IMR-90 (cell line): ENCODE measurements around the gene MYO7B. TPM values are rescaled to one million over a fixed set of nuclear protein-coding genes. Genes with fewer than 3 reads are reported as not detected.

Experiments used
- ATAC-seq: fragments of 200-7000 bp; cut with Tn5 transposase; 2 replicates; pipeline ENCODE4 v1.9.1; 2020; ENCODE audit warnings: low read depth, mild to moderate bottlenecking, moderate library complexity
- BruUV-seq: library from RNA; stranded (reverse); fragments of 400-500 nt; replicated peaks from 2 replicates; lab custom pipeline; 2021; lab: Mats Ljungman, UMichigan
- CTCF ChIA-PET: fragments of 300-600 bp; formaldehyde crosslinking; extraction: SDS; loops from one replicate; lab custom pipeline; 2021; ENCODE audit warnings: antibody characterized with exemption; lab: Yijun Ruan, JAX
- POLR2A ChIA-PET: fragments of 300-600 bp; sonication (Branson Sonifier 250); formaldehyde crosslinking; loops from one replicate; lab custom pipeline; 2022; ENCODE audit warnings: antibody characterized with exemption; ENCODE audit not compliant: unreplicated experiment; lab: Charles Lee
- DNase-seq: peaks from one replicate; pipeline ENCODE4 v3.0.0; 2013
- H2AFZ ChIP-seq: replicated peaks from 2 replicates; pipeline ENCODE3; 2013; ENCODE audit warnings: low read length, mild to moderate bottlenecking; ENCODE audit not compliant: poor library complexity
- H2AK5ac ChIP-seq: 2 replicates; pipeline ENCODE4 v1.6.1; 2013; ENCODE audit warnings: low read depth, low read length, inconsistent platforms
- H2AK9ac ChIP-seq: replicated peaks from 2 replicates; pipeline ENCODE3; 2013; ENCODE audit warnings: mild to moderate bottlenecking, low read depth, low read length, moderate library complexity; ENCODE audit not compliant: poor library complexity
- H2BK120ac ChIP-seq: 2 replicates; pipeline ENCODE4 v1.6.1; 2013; ENCODE audit warnings: low read depth, low read length, inconsistent platforms
- H2BK15ac ChIP-seq: 3 replicates; pipeline ENCODE4 v1.6.1; 2013; ENCODE audit warnings: low read depth, low read length, inconsistent platforms
- H2BK20ac ChIP-seq: 2 replicates; pipeline ENCODE4 v1.6.1; 2013; ENCODE audit warnings: low read depth, mild to moderate bottlenecking, inconsistent platforms, low read length, moderate library complexity
- H2BK5ac ChIP-seq: 2 replicates; pipeline ENCODE4 v1.6.1; 2013; ENCODE audit warnings: mild to moderate bottlenecking, low read depth, low read length, inconsistent platforms; ENCODE audit not compliant: poor library complexity, severe bottlenecking
- H3K14ac ChIP-seq: replicated peaks from 2 replicates; pipeline ENCODE4 v1.6.1; 2013; ENCODE audit warnings: low read depth, low read length, inconsistent platforms
- H3K18ac ChIP-seq: 2 replicates; pipeline ENCODE4 v1.6.1; 2013; ENCODE audit warnings: low read depth, low read length, control low read depth
- H3K23ac ChIP-seq: 2 replicates; pipeline ENCODE4 v1.6.1; 2013; ENCODE audit warnings: low read depth, low read length, inconsistent platforms
- H3K27ac ChIP-seq: 2 replicates; pipeline ENCODE4 v1.5.1; 2013; ENCODE audit warnings: mild to moderate bottlenecking, control low read depth, low read length; ENCODE audit not compliant: insufficient read depth
- H3K27me3 ChIP-seq: 2 replicates; pipeline ENCODE4 v1.6.1; 2013; ENCODE audit warnings: low read length; ENCODE audit not compliant: control insufficient read depth, insufficient read depth
- H3K36me3 ChIP-seq: 2 replicates; pipeline ENCODE4 v1.6.1; 2013; ENCODE audit warnings: low read length, mixed read lengths; ENCODE audit not compliant: control insufficient read depth, insufficient read depth
- H3K4ac ChIP-seq: 2 replicates; pipeline ENCODE4 v1.6.1; 2013; ENCODE audit warnings: low read depth, low read length, inconsistent platforms
- H3K4me1 ChIP-seq: 2 replicates; pipeline ENCODE4 v1.6.1; 2013; ENCODE audit warnings: low read length, mixed read lengths; ENCODE audit not compliant: control insufficient read depth, insufficient read depth
- H3K4me2 ChIP-seq: 2 replicates; pipeline ENCODE4 v1.6.1; 2013; ENCODE audit warnings: low read depth, mild to moderate bottlenecking, control low read depth, low read length, moderate library complexity
- H3K4me3 ChIP-seq: 2 replicates; pipeline ENCODE4 v1.5.1; 2013; ENCODE audit warnings: low read depth, mild to moderate bottlenecking, control low read depth, low read length, moderate library complexity; ENCODE audit not compliant: insufficient read depth
- H3K56ac ChIP-seq: 2 replicates; pipeline ENCODE4 v1.6.1; 2013; ENCODE audit warnings: low read length, inconsistent platforms; ENCODE audit not compliant: insufficient read depth; ENCODE audit errors: extremely low read depth
- H3K79me1 ChIP-seq, 2 experiments: 2 replicates each; pipeline ENCODE4 v1.6.1; 2013; ENCODE audit warnings: low read length in 2 of 2, inconsistent platforms in 1 of 2, low read depth in 1 of 2
- H3K9ac ChIP-seq: 2 replicates; pipeline ENCODE4 v1.6.1; 2013; ENCODE audit warnings: low read depth, low read length, control low read depth
- H3K9me1 ChIP-seq: 2 replicates; pipeline ENCODE4 v1.6.1; 2013; ENCODE audit warnings: low read length, inconsistent platforms; ENCODE audit not compliant: insufficient read depth
- H3K9me3 ChIP-seq: 2 replicates; pipeline ENCODE4 v1.6.1; 2013; ENCODE audit warnings: low read length; ENCODE audit not compliant: control insufficient read depth, insufficient read depth
- H4K20me1 ChIP-seq: 2 replicates; pipeline ENCODE4 v1.6.1; 2013; ENCODE audit warnings: low read length, inconsistent platforms; ENCODE audit not compliant: insufficient read depth
- H4K5ac ChIP-seq: 2 replicates; pipeline ENCODE4 v1.6.1; 2013; ENCODE audit warnings: mild to moderate bottlenecking, low read depth, low read length, control low read depth
- H4K8ac ChIP-seq, 2 experiments: 2 replicates each; pipeline ENCODE4 v1.6.1; 2013; ENCODE audit warnings: low read depth in 2 of 2, low read length in 2 of 2, control low read depth in 1 of 2, inconsistent platforms in 1 of 2
- H4K91ac ChIP-seq: 2 replicates; pipeline ENCODE4 v1.6.1; 2013; ENCODE audit warnings: low read depth, low read length, inconsistent platforms; ENCODE audit not compliant: insufficient read depth
- BHLHE40 ChIP-seq: fragments of 150-350 bp; IDR thresholded peaks from 2 replicates; pipeline ENCODE4 v1.6.1; 2016; ENCODE audit warnings: mild to moderate bottlenecking, low read depth, low read length
- CEBPB ChIP-seq: IDR thresholded peaks from 2 replicates; pipeline ENCODE4 v1.6.1; 2012; ENCODE audit warnings: low read depth, low read length, improper control_type of control experiment
- CHD1 ChIP-seq: IDR thresholded peaks from 2 replicates; pipeline ENCODE4 v1.6.1; 2012; ENCODE audit warnings: low read depth, low read length, improper control_type of control experiment
- CTCF ChIP-seq: conservative IDR thresholded peaks from 2 replicates; pipeline ENCODE4 v1.5.1; 2012; ENCODE audit warnings: mild to moderate bottlenecking, low read depth, low read length, improper control_type of control experiment
- FOS ChIP-seq: fragments of 150-350 bp; IDR thresholded peaks from 2 replicates; pipeline ENCODE4 v1.6.1; 2016; ENCODE audit warnings: low read depth, low read length
- MAFK ChIP-seq: IDR thresholded peaks from 2 replicates; pipeline ENCODE4 v1.6.1; 2012; ENCODE audit warnings: low read depth, low read length, improper control_type of control experiment
- MAZ ChIP-seq: IDR thresholded peaks from 2 replicates; pipeline ENCODE4 v1.6.1; 2012; ENCODE audit warnings: low read depth, mild to moderate bottlenecking, low read length, improper control_type of control experiment, moderate library complexity, borderline replicate concordance
- MXI1 ChIP-seq: IDR thresholded peaks from 2 replicates; pipeline ENCODE4 v1.6.1; 2012; ENCODE audit warnings: low read depth, mild to moderate bottlenecking, low read length, moderate library complexity, borderline replicate concordance
- NFE2L2 ChIP-seq: fragments of 150-350 bp; IDR thresholded peaks from 2 replicates; pipeline ENCODE4 v1.6.1; 2016; ENCODE audit warnings: low read depth, mild to moderate bottlenecking, low read length
- POLR2A ChIP-seq: IDR thresholded peaks from 2 replicates; pipeline ENCODE4 v1.6.1; 2012; ENCODE audit warnings: mild to moderate bottlenecking, low read depth, low read length
- RAD21 ChIP-seq: IDR thresholded peaks from 2 replicates; pipeline ENCODE4 v1.6.1; 2012; ENCODE audit warnings: low read length, improper control_type of control experiment
- RCOR1 ChIP-seq: IDR thresholded peaks from 2 replicates; pipeline ENCODE4 v1.6.1; 2012; ENCODE audit warnings: mild to moderate bottlenecking, low read length, improper control_type of control experiment; ENCODE audit not compliant: insufficient replicate concordance
- RFX5 ChIP-seq: IDR thresholded peaks from 2 replicates; pipeline ENCODE4 v1.8.0; 2012; ENCODE audit warnings: low read depth, mild to moderate bottlenecking, low read length, moderate library complexity
- SMC3 ChIP-seq: fragments of 150-350 bp; IDR thresholded peaks from 2 replicates; pipeline ENCODE4 v1.6.1; 2016; ENCODE audit warnings: low read depth, mild to moderate bottlenecking, antibody characterized with exemption, low read length, moderate library complexity
- USF2 ChIP-seq: fragments of 150-350 bp; IDR thresholded peaks from 2 replicates; pipeline ENCODE4 v1.6.1; 2017; ENCODE audit warnings: mild to moderate bottlenecking, antibody characterized with exemption, low read length, low read depth
- WGBS, 2 experiments: methylation state at CpG; one replicate each; pipeline versions ENCODE4 v1.1.5 to v1.1.7; 2013; ENCODE audit warnings: missing lambda C conversion rate in 2 of 2; ENCODE audit not compliant: insufficient read length in 1 of 2; ENCODE audit errors: extremely low coverage in 2 of 2; 5-methylcytosine and 5-hydroxymethylcytosine counted together
- dilution Hi-C: fragments of 300-500 bp; cut with HindIII; formaldehyde crosslinking; loops from one replicate; pipeline ENCODE4 v1.14.3; 2018; ENCODE audit warnings: low sequenced_read_pairs; ENCODE audit not compliant: unreplicated experiment
- in situ Hi-C: fragments of 300-500 bp; cut with MboI; formaldehyde crosslinking; loops from 3 replicates; pipeline ENCODE4 v1.14.3; 2019; ENCODE audit warnings: low sequenced_read_pairs, inconsistent platforms, mixed read lengths
- intact Hi-C: fragments of 100-400 bp; cut with micrococcal nuclease; formaldehyde crosslinking; loops from 2 replicates; pipeline ENCODE4 v1.10.0; 2022
- polyA plus RNA-seq, 3 experiments: library from polyadenylated mRNA; depleted of rRNA; stranded (reverse); fragments of >200 nt; gene quantifications; 2 replicates each; pipeline ENCODE4 v1.2.3, GENCODE V29; 2012; ENCODE audit warnings: low replicate concordance in 1 of 3
- total RNA-seq: library from RNA; depleted of rRNA; stranded (reverse); fragments of >200 nt; gene quantifications from 2 replicates; pipeline ENCODE4 v1.2.3, GENCODE V29; 2012

MYO7B gene
- total and polyA plus RNA-seq, 2 of the 4 experiments (the other 2 are of a cell fraction), result 0.18 to 0.46 TPM

GRCh38 chr2:127642706-127643438 lies 107.4 kb downstream of the MYO7B start:
- dilution Hi-C loops, result no loop called here
- no peak for DNase-seq
- no peak overlapping the region for H3K27ac ChIP-seq
- H3K4ac ChIP-seq, result no peak overlapping the region
- intact Hi-C loops, result no loop called here
- H3K18ac ChIP-seq, result no peak overlapping the region
- no peak overlapping the region for H3K56ac ChIP-seq
- no peak overlapping the region for H2AK9ac ChIP-seq
- BruUV-seq, result no TSS peak
- TF ChIP-seq MXI1, result no peak
- TF ChIP-seq MAZ, result no peak
- TF ChIP-seq NFE2L2, result no peak
- TF ChIP-seq CEBPB, result no peak
- no peak for TF ChIP-seq USF2
- no peak for TF ChIP-seq SMC3
- TF ChIP-seq RFX5, result no peak
- TF ChIP-seq FOS, result no peak
- TF ChIP-seq POLR2A, result no peak
- TF ChIP-seq CHD1, result no peak
- TF ChIP-seq RCOR1, result no peak
- TF ChIP-seq BHLHE40, result no peak
- TF ChIP-seq CTCF, result no peak
- no peak for TF ChIP-seq RAD21
- TF ChIP-seq MAFK, result no peak
- no peak overlapping the region for H3K4me2 ChIP-seq
- H3K9me3 ChIP-seq, result no peaks in the 10 kb centered on the region
- H3K79me1 ChIP-seq, result peaks cover 0 to 15% of the 10 kb centered on the region in 2 experiments; a peak in 2 of 4 replicates
- no peak overlapping the region for H4K91ac ChIP-seq
- peaks cover 12% of the 10 kb centered on the region for H3K9me1 ChIP-seq
- H3K23ac ChIP-seq, result no peak overlapping the region
- in situ Hi-C loops, result no loop called here
- WGBS, 2 experiments, result 82% methylated on average over 2 of the region's 17 CpGs; no CpG with 5 or more reads in 1 of the 2 experiments
- no peak overlapping the region for H2AFZ ChIP-seq
- ChIA-PET POLR2A (no interaction called here), CTCF (no interaction called here)
- no peak overlapping the region for H2BK15ac ChIP-seq
- H3K36me3 ChIP-seq, result peaks cover 2% of the 10 kb centered on the region; the same call in 1 of the 2 replicates
- H2AK5ac ChIP-seq, result no peak overlapping the region
- H2BK5ac ChIP-seq, result no peak overlapping the region
- H3K27me3 ChIP-seq, result no peaks in the 10 kb centered on the region
- H3K14ac ChIP-seq, result no peak overlapping the region
- H2BK20ac ChIP-seq, result no peak overlapping the region
- peaks cover 8% of the 10 kb centered on the region for H3K4me1 ChIP-seq
- no peak overlapping the region for H2BK120ac ChIP-seq
- no peak overlapping the region for H3K9ac ChIP-seq
- no peak for ATAC-seq
- no peak overlapping the region for H4K5ac ChIP-seq
- H4K8ac ChIP-seq, result no peak overlapping the region
- H3K4me3 ChIP-seq, result no peak overlapping the region
- no peaks in the 10 kb centered on the region; the same call in 1 of the 2 replicates for H4K20me1 ChIP-seq
